ENCODE measurements around the gene AGTPBP1.

Gene AGTPBP1

GRCh38 chr9:85528142-85528541 lies 213.6 kb downstream of the AGTPBP1 start:
- Histone ChIP-seq H3K4me1 (no peaks in the 10 kb centered on the region), H3K27ac (peak overlapping the region; percentile 53), H3K36me3 (ENCODE audit: control insufficient read depth, insufficient read depth, low read length) (no peaks in the 10 kb centered on the region), H3K4me2 (ENCODE audit: low read length) (no peak overlapping the region), H2AFZ (no peak overlapping the region), H3K9ac (no peak overlapping the region), H3K27me3 (ENCODE audit: control insufficient read depth, insufficient read depth, low read length) (no peaks in the 10 kb centered on the region), H3K4me3 (ENCODE audit: low read depth, low read length) (no peak overlapping the region), H3K79me2 (no peaks in the 10 kb centered on the region), H3K9me3 (ENCODE audit: control insufficient read depth, low read length) (no peaks in the 10 kb centered on the region)
- no peak for TF ChIP-seq CTCF (IDR thresholded peaks at IDR 0.05)

GRCh38 chr9:85527331-85528020 lies 214.3 kb downstream of the AGTPBP1 start:
- Histone ChIP-seq H3K79me2 (no peaks in the 10 kb centered on the region), H3K36me3 (ENCODE audit: control insufficient read depth, insufficient read depth, low read length) (no peaks in the 10 kb centered on the region), H3K27ac (peak overlapping the region; percentile 53), H3K9me3 (ENCODE audit: control insufficient read depth, low read length) (no peaks in the 10 kb centered on the region), H3K4me2 (ENCODE audit: low read length) (no peak overlapping the region), H3K4me3 (ENCODE audit: low read depth, low read length) (no peak overlapping the region), H3K9ac (no peak overlapping the region), H3K4me1 (no peaks in the 10 kb centered on the region), H3K27me3 (ENCODE audit: control insufficient read depth, insufficient read depth, low read length) (no peaks in the 10 kb centered on the region), H2AFZ (no peak overlapping the region)
- TF ChIP-seq CTCF (IDR thresholded peaks at IDR 0.05) = no peak

GRCh38 chr9:85524531-85524930 lies 217.2 kb downstream of the AGTPBP1 start:
- no peak overlapping the region for H3K9ac ChIP-seq
- H3K27me3 ChIP-seq (ENCODE audit: control insufficient read depth, insufficient read depth, low read length) = no peaks in the 10 kb centered on the region
- H3K4me2 ChIP-seq (ENCODE audit: low read length) = no peak overlapping the region
- no peaks in the 10 kb centered on the region for H3K4me1 ChIP-seq
- no peak overlapping the region for H2AFZ ChIP-seq
- H3K36me3 ChIP-seq (ENCODE audit: control insufficient read depth, insufficient read depth, low read length) = no peaks in the 10 kb centered on the region
- TF ChIP-seq CTCF (IDR thresholded peaks at IDR 0.05) = no peak
- H3K27ac ChIP-seq = no peak overlapping the region
- no peaks in the 10 kb centered on the region for H3K79me2 ChIP-seq
- no peaks in the 10 kb centered on the region for H3K9me3 ChIP-seq (ENCODE audit: control insufficient read depth, low read length)
- H3K4me3 ChIP-seq (ENCODE audit: low read depth, low read length) = no peak overlapping the region

GRCh38 chr9:85523202-85523601 lies 218.6 kb downstream of the AGTPBP1 start:
- Histone ChIP-seq H2AFZ (no peak overlapping the region), H3K9me3 (ENCODE audit: control insufficient read depth, low read length) (no peaks in the 10 kb centered on the region), H3K36me3 (ENCODE audit: control insufficient read depth, insufficient read depth, low read length) (no peaks in the 10 kb centered on the region), H3K4me2 (ENCODE audit: low read length) (peak overlapping the region; percentile 51), H3K79me2 (no peaks in the 10 kb centered on the region), H3K27ac (no peak overlapping the region), H3K4me1 (no peaks in the 10 kb centered on the region), H3K27me3 (ENCODE audit: control insufficient read depth, insufficient read depth, low read length) (no peaks in the 10 kb centered on the region), H3K9ac (no peak overlapping the region), H3K4me3 (ENCODE audit: low read depth, low read length) (no peak overlapping the region)
- no peak for TF ChIP-seq CTCF (IDR thresholded peaks at IDR 0.05)

GRCh38 chr9:85522459-85523092 lies 219.2 kb downstream of the AGTPBP1 start:
- no peaks in the 10 kb centered on the region for H3K36me3 ChIP-seq (ENCODE audit: control insufficient read depth, insufficient read depth, low read length)
- H3K79me2 ChIP-seq = no peaks in the 10 kb centered on the region
- H3K4me1 ChIP-seq = no peaks in the 10 kb centered on the region
- peak overlapping the region; percentile 53 for H2AFZ ChIP-seq
- H3K4me2 ChIP-seq (ENCODE audit: low read length) = peak overlapping the region; percentile 51
- H3K27me3 ChIP-seq (ENCODE audit: control insufficient read depth, insufficient read depth, low read length) = no peaks in the 10 kb centered on the region
- no peak overlapping the region for H3K27ac ChIP-seq
- no peak overlapping the region for H3K9ac ChIP-seq
- H3K9me3 ChIP-seq (ENCODE audit: control insufficient read depth, low read length) = no peaks in the 10 kb centered on the region
- TF ChIP-seq CTCF (IDR thresholded peaks at IDR 0.05) = no peak
- H3K4me3 ChIP-seq (ENCODE audit: low read depth, low read length) = no peak overlapping the region
